GM18519 (cell line): ENCODE measurements around the gene SCGB1C2.
"Not testable (repeated sequence)": the region's sequence is repeated elsewhere in the genome, so short reads cannot be mapped to it uniquely, and the experiment has no call there.

ENCODE experiments used
- ATAC-seq: cut with Tn5 transposase; IDR thresholded peaks from one replicate; pipeline ENCODE4 v1.9.1; 2021; ENCODE audit warnings: mild to moderate bottlenecking, moderate library complexity; ENCODE audit not compliant: unreplicated experiment, low FRiP score

Gene SCGB1C2

GRCh38 chr17:165939-166338 lies 28.6 kb downstream of the SCGB1C2 start:
- no peak for ATAC-seq

DNA sequence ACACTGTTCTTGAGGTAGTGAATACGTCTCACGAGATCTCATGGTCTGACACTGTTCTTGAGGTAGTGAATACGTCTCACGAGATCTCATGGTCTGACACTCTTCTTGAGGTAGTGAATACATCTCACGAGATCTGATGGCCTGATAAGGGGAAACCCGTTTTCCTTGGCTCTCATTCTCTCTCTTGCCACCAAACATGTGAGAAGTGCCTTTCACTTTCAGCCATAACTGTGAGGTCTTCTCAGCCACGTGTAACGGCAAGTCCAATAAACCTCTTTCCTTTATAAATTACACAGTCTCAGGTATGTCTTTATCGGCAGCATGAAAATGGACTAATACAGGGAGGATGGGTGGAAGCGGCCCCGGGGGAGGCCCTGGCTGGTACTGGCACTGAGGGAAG lies 31.2 kb downstream of the SCGB1C2 start:
- not testable (repeated sequence) for ATAC-seq

DNA sequence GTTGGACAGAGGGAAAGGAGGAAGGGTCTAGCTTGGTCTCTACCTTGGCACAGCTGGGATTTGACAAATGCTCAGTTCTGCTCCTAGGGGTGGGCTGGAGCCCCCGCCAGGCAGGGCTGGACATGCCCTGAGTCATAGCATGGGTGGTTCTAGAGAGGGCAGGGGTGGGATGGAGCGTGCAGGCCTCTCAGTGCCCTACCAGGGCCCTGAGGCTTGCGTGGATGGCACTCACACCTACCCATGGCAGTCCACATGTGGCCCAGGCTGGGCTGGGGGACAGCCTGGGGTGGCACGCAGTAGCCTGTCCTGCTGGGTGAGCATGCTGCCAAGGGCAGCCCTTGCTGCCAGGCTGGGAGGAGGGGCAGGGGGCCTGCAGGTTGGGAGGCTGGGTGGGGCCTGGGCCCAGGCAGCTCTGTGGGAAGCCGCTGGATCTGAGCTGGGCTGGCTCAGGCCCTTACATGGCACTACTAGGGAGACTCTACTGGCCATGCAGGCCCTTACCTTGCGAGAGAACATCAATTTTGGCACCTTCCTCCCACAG lies 32.8 kb downstream of the SCGB1C2 start:
- no peak for ATAC-seq

DNA sequence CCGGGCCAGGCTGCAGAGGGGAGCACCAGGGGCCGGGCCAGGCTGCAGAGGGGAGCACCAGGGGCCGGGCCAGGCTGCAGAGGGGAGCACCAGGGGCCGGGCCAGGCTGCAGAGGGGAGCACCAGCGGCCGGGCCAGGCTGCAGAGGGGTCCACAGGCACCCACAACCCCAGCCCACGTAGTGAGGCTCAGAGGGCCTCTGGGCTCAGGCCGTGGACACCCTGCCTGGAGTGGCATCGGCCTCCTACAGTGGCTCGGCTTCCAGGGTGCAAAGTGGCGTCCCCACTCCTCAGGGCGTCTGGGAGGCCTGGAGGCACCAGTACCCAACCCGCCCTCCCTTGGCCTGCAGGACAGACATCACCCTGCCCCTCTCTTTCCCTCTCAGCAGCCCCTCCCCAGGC lies 34.5 kb downstream of the SCGB1C2 start:
- ATAC-seq = no peak

DNA sequence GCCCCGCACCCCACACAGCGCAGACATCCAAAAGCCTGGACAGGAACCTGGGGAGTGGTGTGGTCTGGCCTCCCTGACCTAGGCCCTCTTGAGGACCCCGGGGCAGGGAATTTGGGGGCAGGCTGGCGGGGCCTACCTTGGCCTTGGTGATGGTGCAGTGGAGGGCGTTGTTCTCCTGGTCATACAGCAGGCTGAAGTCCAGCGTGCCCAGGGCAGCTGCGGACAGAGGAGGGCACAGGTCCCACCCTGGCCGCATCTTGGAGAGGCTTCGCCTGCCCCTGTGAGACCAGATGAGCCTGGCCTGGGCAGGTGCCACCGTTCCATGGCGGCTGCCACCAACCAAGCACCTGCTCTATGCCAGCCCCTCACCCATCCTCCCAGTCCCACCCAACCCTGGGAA lies 35.0 kb downstream of the SCGB1C2 start:
- no peak for ATAC-seq

GRCh38 chr17:173166-173911 lies 36.0 kb downstream of the SCGB1C2 start:
- ATAC-seq = no peak

DNA sequence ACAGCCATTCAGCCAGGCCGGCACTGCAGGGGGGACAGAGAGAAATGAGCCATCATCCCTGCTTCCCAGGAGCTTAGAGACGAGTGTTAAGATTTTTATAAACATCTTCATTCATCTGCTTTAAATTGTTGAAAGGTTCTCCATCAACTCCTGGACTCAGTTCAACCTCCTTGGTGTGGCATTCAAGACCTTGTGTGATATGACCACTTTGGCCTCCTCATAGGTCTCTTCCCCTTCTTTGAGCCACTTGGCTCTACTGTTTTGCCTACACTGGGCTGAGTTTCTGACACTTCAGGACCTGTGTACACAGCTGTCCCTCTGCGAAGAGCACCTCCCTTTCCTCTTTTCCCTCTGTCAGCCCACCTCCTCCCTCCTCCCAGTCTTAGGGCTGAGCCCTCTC lies 39.8 kb downstream of the SCGB1C2 start:
- ATAC-seq = no peak

DNA sequence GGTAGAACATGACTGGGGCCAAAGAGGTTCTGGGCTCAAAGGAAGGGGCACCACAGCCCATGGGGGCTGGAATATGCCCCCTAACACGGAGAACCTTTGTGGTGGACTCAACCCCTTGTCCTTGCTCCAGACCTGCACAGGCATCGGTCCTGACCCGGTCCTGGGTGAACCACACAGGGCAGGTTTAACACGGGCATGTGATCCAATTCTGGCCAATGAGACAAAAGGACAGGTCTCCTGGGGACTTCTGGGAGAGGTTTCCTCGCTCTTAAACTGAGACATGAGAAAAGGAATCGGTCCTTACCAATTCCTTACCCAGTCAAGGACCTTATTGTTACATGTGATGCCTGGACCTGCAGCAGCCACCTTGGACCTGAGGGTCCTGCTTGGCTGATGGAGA lies 40.4 kb downstream of the SCGB1C2 start:
- no peak for ATAC-seq

DNA sequence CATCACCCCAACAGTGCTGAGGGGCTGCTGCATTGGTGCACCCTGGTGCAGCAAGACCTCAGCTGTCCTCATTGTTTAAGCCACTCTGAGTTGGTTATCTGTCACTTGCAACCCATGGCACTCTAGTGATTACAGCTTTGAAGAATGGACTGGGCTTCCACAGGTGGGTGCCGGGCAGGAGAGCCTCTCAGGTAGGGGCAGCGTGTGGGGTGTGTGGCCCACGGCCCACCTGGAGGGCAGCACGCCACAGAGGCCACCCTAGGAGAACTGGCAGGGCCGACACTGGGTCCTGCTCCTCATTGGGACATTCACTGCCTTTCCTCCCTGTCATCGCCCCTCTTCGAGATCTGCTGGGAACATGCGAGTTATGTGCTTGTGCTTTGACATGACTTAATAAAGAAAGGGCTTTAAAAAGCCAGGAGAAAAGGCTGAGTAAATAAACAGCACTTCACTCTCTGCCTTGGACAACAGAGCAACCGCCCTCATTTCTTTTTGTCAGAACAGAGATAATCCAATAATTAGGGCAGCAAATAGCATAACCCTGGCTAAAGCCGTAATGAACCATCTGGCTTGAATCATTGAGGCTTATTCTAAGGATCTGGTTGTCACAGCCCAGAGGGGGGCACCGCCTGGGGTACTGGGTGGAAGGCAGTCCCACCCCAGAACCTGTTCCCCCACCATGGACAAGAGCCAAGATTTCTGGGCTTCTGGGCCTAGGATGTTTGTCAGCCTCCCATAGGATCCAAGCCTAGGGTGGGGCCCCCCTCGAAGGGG lies 41.1 kb downstream of the SCGB1C2 start:
- ATAC-seq = no peak

GRCh38 chr17:179066-179432 lies 41.7 kb downstream of the SCGB1C2 start:
- no peak for ATAC-seq

- no peak for ATAC-seq
These were observed 42.5 kb downstream of the SCGB1C2 start for GRCh38 chr17:179781-180380.

GRCh38 chr17:180381-181244 lies 43.2 kb downstream of the SCGB1C2 start:
- no peak for ATAC-seq

DNA sequence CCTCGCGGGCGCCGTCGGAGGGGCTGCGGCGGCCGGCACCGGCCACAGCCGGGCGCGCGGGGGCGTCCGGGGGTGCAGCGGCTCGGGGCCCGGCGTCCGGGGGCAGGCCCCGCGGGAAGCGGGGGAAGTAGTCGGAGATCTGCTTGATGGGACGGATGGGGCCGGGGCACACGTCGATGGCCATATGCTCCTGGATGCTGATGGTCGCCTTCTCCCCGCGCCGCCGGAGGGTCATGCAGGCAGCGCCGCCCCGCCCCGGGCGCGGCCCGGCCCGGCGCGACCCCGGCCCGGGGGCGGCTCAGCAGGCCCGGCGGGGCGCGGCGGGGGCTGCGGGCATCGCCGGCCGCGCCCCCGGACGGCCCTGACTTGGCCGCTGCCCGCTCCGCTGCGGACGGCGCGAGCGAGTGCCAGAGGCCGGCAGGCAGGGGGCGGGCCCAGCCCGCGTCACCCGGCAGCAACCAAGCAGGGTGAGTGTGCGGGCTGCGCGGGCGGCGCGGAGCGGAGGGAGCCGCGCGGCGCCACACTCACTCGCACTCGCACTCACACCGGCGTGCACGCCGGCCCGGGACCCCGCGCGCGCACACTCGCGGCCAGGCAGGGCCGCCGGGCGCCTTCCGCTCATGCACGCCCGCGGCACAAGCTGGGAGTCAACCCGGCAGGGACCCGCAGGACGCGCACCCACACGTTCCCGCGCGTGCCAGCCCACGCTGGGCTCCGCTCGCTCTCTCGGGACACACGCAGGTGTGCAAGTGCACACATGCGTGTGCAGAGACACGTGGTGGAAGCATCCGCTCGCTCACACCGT lies 44.1 kb downstream of the SCGB1C2 start, which contains the start of gene DOC2B:
Gene DOC2B, minus strand, starts transcription at position 406 of the 805 bp plus-strand sequence. Its CDS starts 171 bp downstream, at position 235.
- no peak for ATAC-seq

DNA sequence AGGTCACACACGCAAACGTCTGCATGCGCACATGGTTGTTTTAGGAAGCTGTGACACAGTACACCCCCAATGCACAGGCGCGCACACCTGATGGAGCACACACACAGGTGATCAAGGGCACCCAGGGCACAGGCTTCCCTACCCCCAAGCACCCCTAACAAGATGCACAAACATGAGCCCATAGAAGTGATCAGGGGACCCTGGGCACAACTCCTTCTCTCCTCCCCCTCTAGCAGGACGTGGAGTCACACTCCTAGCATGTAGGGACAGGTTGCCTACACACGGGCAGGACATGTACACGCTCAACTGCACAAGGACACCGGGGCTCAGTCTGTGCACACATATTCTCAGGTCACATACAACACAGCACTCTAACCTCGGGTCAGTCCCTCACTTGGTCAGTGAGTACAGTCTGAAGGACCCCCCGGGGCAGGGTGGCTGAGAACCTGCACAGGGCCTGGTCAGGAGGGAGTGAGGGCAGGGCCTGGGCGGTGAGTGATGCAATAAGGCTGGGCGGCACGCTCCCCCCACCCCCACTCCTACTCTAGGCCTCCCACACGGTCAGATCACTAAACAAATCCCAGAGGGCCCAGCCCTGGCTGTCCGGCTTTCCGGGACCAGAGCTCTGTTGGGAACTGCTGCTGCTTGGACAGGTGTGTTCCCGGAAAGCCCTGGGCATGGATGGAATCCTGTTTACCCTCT lies 44.8 kb downstream of the SCGB1C2 start:
- no peak for ATAC-seq

- no peak for ATAC-seq
These were observed 45.7 kb downstream of the SCGB1C2 start for GRCh38 chr17:183021-183420.

DNA sequence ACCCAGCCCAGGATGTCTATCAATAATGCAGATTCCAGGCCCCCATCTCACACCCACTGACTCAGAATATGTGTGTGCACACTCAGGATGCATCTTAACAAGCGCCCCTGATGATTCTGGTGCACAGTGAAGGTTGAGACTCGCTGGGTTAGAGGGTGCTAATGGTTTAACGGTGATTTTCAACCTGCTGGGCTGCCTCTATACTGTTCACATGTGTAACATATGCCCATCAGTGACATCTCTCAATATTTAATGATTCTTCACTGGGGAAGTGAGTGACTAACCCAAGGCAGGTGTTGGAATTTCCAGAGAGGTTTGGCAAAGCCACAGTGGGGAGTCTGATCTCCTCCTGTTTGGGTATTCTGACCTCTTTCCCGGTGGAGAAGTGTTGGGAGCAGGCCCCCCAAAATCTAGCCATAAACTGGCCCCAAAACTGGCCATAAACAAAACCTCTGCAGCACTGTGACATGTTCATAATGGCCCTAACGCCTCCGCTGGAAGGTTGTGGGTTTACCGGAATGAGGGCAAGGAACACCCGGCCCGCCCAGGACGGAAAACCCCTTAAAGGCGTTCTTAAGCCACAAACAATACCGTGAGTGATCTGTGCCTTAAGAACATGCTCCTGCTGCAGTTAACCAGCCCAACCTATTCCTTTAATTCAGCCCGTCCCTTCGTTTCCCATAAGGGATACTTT lies 48.2 kb downstream of the SCGB1C2 start:
- ATAC-seq = no peak

DNA sequence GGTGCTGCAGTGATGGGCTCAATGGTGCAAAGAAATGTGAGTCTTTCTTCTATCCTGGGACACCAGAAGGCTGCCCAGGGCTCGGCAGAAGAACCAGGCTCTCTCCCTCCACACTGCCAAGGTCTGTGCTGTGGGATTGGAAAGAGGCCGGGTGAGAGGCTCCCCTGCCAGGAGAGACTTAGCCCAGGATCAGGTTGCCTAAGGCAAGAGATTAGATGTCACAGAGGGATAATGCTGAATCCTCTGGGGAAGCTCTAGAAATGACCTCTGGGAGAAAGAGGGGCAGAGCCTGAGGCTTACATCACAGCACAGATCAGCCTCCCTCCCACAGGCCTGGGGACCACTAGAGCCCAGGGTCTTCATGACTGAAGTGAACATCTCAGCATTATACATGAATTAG lies 49.8 kb downstream of the SCGB1C2 start:
- ATAC-seq = no peak
